NCI-H524 (cell line): ENCODE measurements around the gene C1orf174.
A peak's percentile ranks its signal among the peaks of the same experiment; 100 is the strongest.

Source experiments
- DNase-seq, 2 experiments: peaks; one replicate each; lab custom pipeline; 2025; lab: John Stamatoyannopoulos, UW

C1orf174 gene

GRCh38 chr1:3894626-3895278, 5.3 kb downstream of the C1orf174 start:
- DNase-seq = no peak

GRCh38 chr1:3893190-3893589, 6.9 kb downstream of the C1orf174 start:
- no peak for DNase-seq

GRCh38 chr1:3892748-3893147, 7.3 kb downstream of the C1orf174 start:
- DNase-seq = no peak

- no peak for DNase-seq
Observed at GRCh38 chr1:3891329-3891865, 8.7 kb downstream of the C1orf174 start.

- DNase-seq = no peak
Observed at GRCh38 chr1:3890389-3891328, 9.4 kb downstream of the C1orf174 start.

- no peak for DNase-seq
Observed at GRCh38 chr1:3889936-3890335, 10.1 kb downstream of the C1orf174 start.

- no peak for DNase-seq
Observed at GRCh38 chr1:3888301-3888700, 11.8 kb downstream of the C1orf174 start.

- DNase-seq = no peak
Observed at GRCh38 chr1:3886691-3887090, 13.4 kb downstream of the C1orf174 start.

GRCh38 chr1:3886106-3886670, 13.9 kb downstream of the C1orf174 start:
- DNase-seq = no peak

GRCh38 chr1:3885611-3886010, 14.5 kb downstream of the C1orf174 start:
- DNase-seq = no peak

- no peak for DNase-seq
Observed at GRCh38 chr1:3884966-3885365, 15.1 kb downstream of the C1orf174 start.

- no peak for DNase-seq
Observed at GRCh38 chr1:3883194-3883925, 16.7 kb downstream of the C1orf174 start.

- no peak for DNase-seq
Observed at GRCh38 chr1:3881193-3881480, 18.9 kb downstream of the C1orf174 start.

GRCh38 chr1:3880429-3881192, 19.5 kb downstream of the C1orf174 start:
- no peak for DNase-seq

- DNase-seq = no peak
Observed at GRCh38 chr1:3879787-3880428, 20.2 kb downstream of the C1orf174 start.

GRCh38 chr1:3879099-3879498, 21.0 kb downstream of the C1orf174 start:
- no peak for DNase-seq

- no peak for DNase-seq
Observed at GRCh38 chr1:3876716-3877115, 23.4 kb downstream of the C1orf174 start.

- DNase-seq = no peak
Observed at GRCh38 chr1:3874736-3875135, 25.3 kb downstream of the C1orf174 start.

GRCh38 chr1:3872546-3872945, 27.5 kb downstream of the C1orf174 start:
- DNase-seq = no peak

- no peak for DNase-seq
Observed at GRCh38 chr1:3871451-3871805, 28.6 kb downstream of the C1orf174 start.

GRCh38 chr1:3869751-3870301, 30.2 kb downstream of the C1orf174 start:
- peak in 1 of 2 experiments; percentile 31 for DNase-seq
